Effector CD4-positive, alpha-beta T cell (primary cell): Measurements from ENCODE around the gene LZTS3.
"Not testable (repeated sequence)": the region's sequence is repeated elsewhere in the genome, so short reads cannot be mapped to it uniquely, and the experiment has no call there.

Source experiments
- DNase-seq: peaks from one replicate; pipeline ENCODE4 v3.0.0-alpha.2; 2020

LZTS3 gene

GRCh38 chr20:3166913-3167342 is 6.4 kb downstream of the LZTS3 start:
- no peak for DNase-seq

- DNase-seq: no peak
These were observed 6.9 kb downstream of the LZTS3 start for GRCh38 chr20:3166338-3166912.

GRCh38 chr20:3165473-3166337 is 7.6 kb downstream of the LZTS3 start:
- DNase-seq: no peak

GRCh38 chr20:3164763-3165410 is 8.5 kb downstream of the LZTS3 start:
- no peak for DNase-seq

- DNase-seq: no peak
These were observed 9.1 kb downstream of the LZTS3 start for GRCh38 chr20:3164043-3164762.

GRCh38 chr20:3163099-3164042 is 10.0 kb downstream of the LZTS3 start:
- no peak for DNase-seq

GRCh38 chr20:3162080-3162611 is 11.2 kb downstream of the LZTS3 start:
- DNase-seq: no peak

GRCh38 chr20:3161316-3162079 is 11.9 kb downstream of the LZTS3 start:
- DNase-seq: no peak

- no peak for DNase-seq
These were observed 12.9 kb downstream of the LZTS3 start for GRCh38 chr20:3160418-3160817.

- no peak for DNase-seq
These were observed 14.3 kb downstream of the LZTS3 start for GRCh38 chr20:3158968-3159431.

GRCh38 chr20:3157817-3158216 is 15.5 kb downstream of the LZTS3 start:
- DNase-seq: no peak

- no peak for DNase-seq
These were observed 16.3 kb downstream of the LZTS3 start for GRCh38 chr20:3156811-3157619.

- not testable (repeated sequence) for DNase-seq
These were observed 21.2 kb downstream of the LZTS3 start for GRCh38 chr20:3152057-3152644.

GRCh38 chr20:3150908-3151307 is 22.4 kb downstream of the LZTS3 start:
- DNase-seq: no peak

- DNase-seq: no peak
These were observed 26.5 kb downstream of the LZTS3 start for GRCh38 chr20:3146732-3147341.

- DNase-seq: no peak
These were observed 31.6 kb downstream of the LZTS3 start for GRCh38 chr20:3141757-3142156.

GRCh38 chr20:3137492-3137891 is 35.9 kb downstream of the LZTS3 start:
- no peak for DNase-seq

- DNase-seq: no peak
These were observed 37.8 kb downstream of the LZTS3 start for GRCh38 chr20:3135507-3136070.

- no peak for DNase-seq
These were observed 39.2 kb downstream of the LZTS3 start for GRCh38 chr20:3134151-3134550.
